Small intestine (tissue), 7 donors: Measurements from ENCODE around the gene MOB2. TPM values are rescaled to one million over a fixed set of nuclear protein-coding genes. Genes with fewer than 3 reads are reported as not detected.

Experiments
- DNase-seq, 2 donors: peaks; one replicate each; pipeline versions ENCODE4 v3.0.0 to v3.0.0-alpha.2; 2013
- FAIRE-seq: peaks from 2 replicates; lab custom pipeline; 2012; peaks lifted over from hg19 to GRCh38; lab: Jason Lieb, UNC
- H3K27ac ChIP-seq, 3 donors: one replicate each; pipeline ENCODE4 v1.5.1; 2013; ENCODE audit warnings: low read length in 2 of 3, mild to moderate bottlenecking in 2 of 3, control low read depth in 1 of 3, inconsistent platforms in 1 of 3, low read depth in 1 of 3, moderate library complexity in 1 of 3
- H3K27me3 ChIP-seq, 3 donors: one replicate each; pipeline ENCODE4 v1.6.1; 2013; ENCODE audit warnings: low read length in 3 of 3, inconsistent platforms in 1 of 3; ENCODE audit not compliant: control insufficient read depth in 3 of 3, insufficient read depth in 3 of 3
- H3K36me3 ChIP-seq, 3 donors: one replicate each; pipeline ENCODE4 v1.6.1; 2013; ENCODE audit warnings: low read length in 3 of 3, inconsistent platforms in 1 of 3, low read depth in 1 of 3, mild to moderate bottlenecking in 1 of 3, moderate library complexity in 1 of 3; ENCODE audit not compliant: control insufficient read depth in 3 of 3, insufficient read depth in 2 of 3
- H3K4me1 ChIP-seq, 3 donors: one replicate each; pipeline ENCODE4 v1.6.1; 2013; ENCODE audit warnings: low read length in 2 of 3, inconsistent platforms in 1 of 3, low read depth in 1 of 3, mild to moderate bottlenecking in 1 of 3, moderate library complexity in 1 of 3; ENCODE audit not compliant: control insufficient read depth in 3 of 3, insufficient read depth in 2 of 3
- H3K4me3 ChIP-seq, 3 donors: one replicate each; pipeline ENCODE4 v1.5.1; 2013; ENCODE audit warnings: low read length in 3 of 3, control low read depth in 1 of 3, inconsistent platforms in 1 of 3, low read depth in 1 of 3, mild to moderate bottlenecking in 1 of 3, moderate library complexity in 1 of 3
- H3K9me3 ChIP-seq, 2 donors: one replicate each; pipeline ENCODE4 v1.6.1; 2013; ENCODE audit warnings: low read depth in 1 of 2, low read length in 1 of 2; ENCODE audit not compliant: control insufficient read depth in 2 of 2, insufficient read depth in 1 of 2
- WGBS, 3 donors: extraction: QIAGEN DNeasy Blood & Tissue Kit; methylation state at CpG; one replicate each; pipeline ENCODE4 v1.1.7; 2013; 5-methylcytosine and 5-hydroxymethylcytosine counted together
- polyA plus RNA-seq, 4 donors: library from polyadenylated mRNA; stranded (reverse) in 3 of 4; unstranded in 1 of 4; fragments of 200-250 nt in 3 of 4; fragments of 120-200 nt in 1 of 4; gene quantifications; one replicate each; pipeline versions ENCODE4 v1.2.1 to v1.2.3, GENCODE V29; 2013
- donor health status: healthy with polysubstance abuse.
- donor health status: control.
- donor health status: control.
- donor health status: Bipolar disorder and iron deficiency.
- donor health status: healthy.

MOB2 gene
- polyA plus RNA-seq, 4 donors, result 28.3 to 48.6 (median 42.0) TPM

DNA sequence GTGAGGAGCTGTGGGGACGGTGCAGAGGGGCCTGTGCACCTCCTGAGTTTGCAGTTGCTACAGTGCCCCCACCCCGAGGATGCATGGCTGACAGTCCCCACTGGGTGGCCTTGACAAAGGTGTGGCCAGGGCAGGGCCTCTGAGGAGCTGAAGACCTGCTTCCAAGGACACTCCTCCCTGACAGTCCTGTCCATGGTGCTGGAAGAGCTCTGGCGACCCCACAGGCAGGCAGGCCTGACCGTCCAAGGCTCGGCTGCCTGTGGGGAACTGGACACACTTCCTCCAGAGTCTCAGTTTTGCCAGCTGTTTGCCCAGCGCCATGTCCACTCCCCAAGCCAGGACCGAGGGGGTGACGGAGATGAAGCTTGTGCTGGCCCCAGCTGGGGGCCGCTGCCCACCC, 64.1 kb downstream of the MOB2 start:
- FAIRE-seq (no peak), DNase-seq (peak in 1 of 2 donors; percentile 46)
- Histone ChIP-seq H3K36me3 (no peaks in the 10 kb centered on the region), H3K4me1 (peaks cover 0 to 11% (median 0%) of the 10 kb centered on the region in 3 donors), H3K4me3 (no peak overlapping the region), H3K27me3 (no peaks in the 10 kb centered on the region), H3K27ac (no peak overlapping the region), H3K9me3 (peaks cover 2 to 34% of the 10 kb centered on the region in 2 donors)
- 38 to 56% (median 53%) methylated on average over 7 to 9 of the region's 9 CpGs for WGBS, 3 donors

GRCh38 chr11:1421291-1421690, 65.3 kb downstream of the MOB2 start:
- FAIRE-seq, result no peak
- peaks cover 0 to 11% (median 0%) of the 10 kb centered on the region in 3 donors for H3K4me1 ChIP-seq
- H3K27me3 ChIP-seq, result no peaks in the 10 kb centered on the region
- no peaks in the 10 kb centered on the region for H3K36me3 ChIP-seq
- no peak overlapping the region for H3K27ac ChIP-seq
- no peak for DNase-seq
- peaks cover 2 to 45% of the 10 kb centered on the region in 2 donors for H3K9me3 ChIP-seq
- WGBS, 3 donors, result 62 to 80% (median 72%) methylated on average over 10 to 11 of the region's 11 CpGs
- H3K4me3 ChIP-seq, result no peak overlapping the region

GRCh38 chr11:1419811-1420210, 66.8 kb downstream of the MOB2 start:
- WGBS, 3 donors, result 90 to 94% (median 93%) methylated on average over 17 of the region's 17 CpGs
- H3K27me3 ChIP-seq, result no peaks in the 10 kb centered on the region
- no peak overlapping the region for H3K4me3 ChIP-seq
- peaks cover 0 to 11% (median 0%) of the 10 kb centered on the region in 3 donors for H3K4me1 ChIP-seq
- H3K9me3 ChIP-seq, result peaks cover 4 to 56% of the 10 kb centered on the region in 2 donors
- DNase-seq (no peak), FAIRE-seq (no peak)
- no peak overlapping the region for H3K27ac ChIP-seq
- H3K36me3 ChIP-seq, result no peaks in the 10 kb centered on the region

Other genes with a start within 250 kb of the MOB2 start
- 10 to 100 TPM; 33.1 to 57.0 (median 41.0) TPM for gene TOLLIP, start 177.1 kb downstream of the MOB2 start, polyA plus RNA-seq
- gene BRSK2, start 96.8 kb downstream of the MOB2 start, polyA plus RNA-seq, result 1 to 10 TPM in 2 of 4 donors, under 1 TPM in 1, not detected in 1; 0.27 to 7.9 (median 3.3) TPM
- gene DUSP8, start 85.5 kb upstream of the MOB2 start, polyA plus RNA-seq, result 10 to 100 TPM in 1 of 4 donors, 1 to 10 TPM in 3; 3.1 to 15.0 (median 7.1) TPM
- 1 to 10 TPM in 1 of 4 donors, not detected in 3; 2.0 TPM for gene KRTAP5-1, start 98.5 kb upstream of the MOB2 start, polyA plus RNA-seq
- under 1 TPM in 1 of 4 donors, not detected in 3; 0.07 TPM for gene KRTAP5-2, start 111.5 kb upstream of the MOB2 start, polyA plus RNA-seq
- not detected for gene KRTAP5-3, start 121.7 kb upstream of the MOB2 start, polyA plus RNA-seq
- gene KRTAP5-4, start 135.4 kb upstream of the MOB2 start, polyA plus RNA-seq, result not detected
- gene KRTAP5-5, start 143.0 kb upstream of the MOB2 start, polyA plus RNA-seq, result under 1 TPM in 1 of 4 donors, not detected in 3; 0.65 TPM
- not detected for gene KRTAP5-6, start 210.4 kb upstream of the MOB2 start, polyA plus RNA-seq